A549 (cell line): ENCODE data around the gene SNAPC2.

Experiments
- HOXB5 ChIP-seq: fragments of 250-450 bp; sonication (Bioruptor Pico); IDR thresholded peaks from 2 replicates; pipeline ENCODE4 v1.5.0; 2020; ENCODE audit warnings: mild to moderate bottlenecking, moderate library complexity
- KDM1A ChIP-seq: fragments of 200-600 bp; sonication (generic); IDR thresholded peaks from 2 replicates; pipeline ENCODE4 v1.6.1; 2016; ENCODE audit warnings: low read depth, mild to moderate bottlenecking
- NFE2L2 ChIP-seq: fragments of 150-350 bp; conservative IDR thresholded peaks from 2 replicates; pipeline ENCODE4 v1.6.1; 2014; ENCODE audit warnings: low read length
- NR3C1 ChIP-seq: fragments of >200 bp; sonication (Bioruptor Twin); formaldehyde crosslinking; IDR thresholded peaks from 3 replicates; pipeline ENCODE4 v1.6.1; 2017
- PHF8 ChIP-seq: fragments of 200-600 bp; sonication (generic); IDR thresholded peaks from 2 replicates; pipeline ENCODE4 v1.6.1; 2016; ENCODE audit warnings: low read depth, mild to moderate bottlenecking, antibody characterized with exemption, moderate library complexity, borderline replicate concordance
- RFX5 ChIP-seq: fragments of 450-650 bp; IDR thresholded peaks from 2 replicates; pipeline ENCODE4 v1.7.1; 2014; ENCODE audit warnings: antibody characterized with exemption, mild to moderate bottlenecking, moderate library complexity
- TF ChIP-seq, protein P1 (sequence below): fragments of >200 bp; sonication (Bioruptor Twin); formaldehyde crosslinking; IDR thresholded peaks from 3 replicates; pipeline ENCODE4 v1.5.1; 2016
- TF ChIP-seq, protein P2 (sequence below): IDR thresholded peaks from 2 replicates; pipeline ENCODE4 v1.6.1; 2012
- TF ChIP-seq, protein P3 (sequence below): fragments of 200-600 bp; sonication (generic); IDR thresholded peaks from 2 replicates; pipeline ENCODE4 v1.6.1; 2016; ENCODE audit warnings: antibody characterized with exemption, mild to moderate bottlenecking, moderate library complexity
- TF ChIP-seq, protein P4 (sequence below): IDR thresholded peaks from 2 replicates; pipeline ENCODE4 v1.6.1; 2012

DNA sequence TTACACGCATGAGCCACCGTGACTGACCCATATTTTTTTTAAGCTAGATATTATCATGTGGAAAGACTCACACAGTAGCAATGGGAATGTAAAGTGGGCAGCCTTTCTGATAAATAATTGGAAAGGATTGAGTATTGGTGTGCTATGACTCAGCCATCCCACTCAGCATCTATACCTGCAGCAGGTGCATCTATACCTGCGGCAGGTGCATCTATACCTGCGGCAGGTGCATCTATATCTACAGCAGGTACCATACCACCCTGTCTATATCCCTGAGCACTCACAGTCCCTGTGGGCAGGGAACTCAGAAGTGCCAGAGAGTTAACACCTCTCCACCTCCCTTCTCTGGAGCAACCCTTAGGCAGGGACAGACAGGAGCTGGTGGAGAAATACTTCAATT, 37.0 kb upstream of the SNAPC2 start:
- TF ChIP-seq KDM1A (no peak), PHF8 (no peak), RFX5 (no peak), NR3C1 (no peak), NFE2L2 (no peak), HOXB5 (CRISPR knock-in tag) (no peak)
- TF ChIP-seq, protein P1, sequence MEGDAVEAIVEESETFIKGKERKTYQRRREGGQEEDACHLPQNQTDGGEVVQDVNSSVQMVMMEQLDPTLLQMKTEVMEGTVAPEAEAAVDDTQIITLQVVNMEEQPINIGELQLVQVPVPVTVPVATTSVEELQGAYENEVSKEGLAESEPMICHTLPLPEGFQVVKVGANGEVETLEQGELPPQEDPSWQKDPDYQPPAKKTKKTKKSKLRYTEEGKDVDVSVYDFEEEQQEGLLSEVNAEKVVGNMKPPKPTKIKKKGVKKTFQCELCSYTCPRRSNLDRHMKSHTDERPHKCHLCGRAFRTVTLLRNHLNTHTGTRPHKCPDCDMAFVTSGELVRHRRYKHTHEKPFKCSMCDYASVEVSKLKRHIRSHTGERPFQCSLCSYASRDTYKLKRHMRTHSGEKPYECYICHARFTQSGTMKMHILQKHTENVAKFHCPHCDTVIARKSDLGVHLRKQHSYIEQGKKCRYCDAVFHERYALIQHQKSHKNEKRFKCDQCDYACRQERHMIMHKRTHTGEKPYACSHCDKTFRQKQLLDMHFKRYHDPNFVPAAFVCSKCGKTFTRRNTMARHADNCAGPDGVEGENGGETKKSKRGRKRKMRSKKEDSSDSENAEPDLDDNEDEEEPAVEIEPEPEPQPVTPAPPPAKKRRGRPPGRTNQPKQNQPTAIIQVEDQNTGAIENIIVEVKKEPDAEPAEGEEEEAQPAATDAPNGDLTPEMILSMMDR = no peak
- TF ChIP-seq, protein P2, sequence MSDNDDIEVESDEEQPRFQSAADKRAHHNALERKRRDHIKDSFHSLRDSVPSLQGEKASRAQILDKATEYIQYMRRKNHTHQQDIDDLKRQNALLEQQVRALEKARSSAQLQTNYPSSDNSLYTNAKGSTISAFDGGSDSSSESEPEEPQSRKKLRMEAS = no peak
- TF ChIP-seq, protein P3, sequence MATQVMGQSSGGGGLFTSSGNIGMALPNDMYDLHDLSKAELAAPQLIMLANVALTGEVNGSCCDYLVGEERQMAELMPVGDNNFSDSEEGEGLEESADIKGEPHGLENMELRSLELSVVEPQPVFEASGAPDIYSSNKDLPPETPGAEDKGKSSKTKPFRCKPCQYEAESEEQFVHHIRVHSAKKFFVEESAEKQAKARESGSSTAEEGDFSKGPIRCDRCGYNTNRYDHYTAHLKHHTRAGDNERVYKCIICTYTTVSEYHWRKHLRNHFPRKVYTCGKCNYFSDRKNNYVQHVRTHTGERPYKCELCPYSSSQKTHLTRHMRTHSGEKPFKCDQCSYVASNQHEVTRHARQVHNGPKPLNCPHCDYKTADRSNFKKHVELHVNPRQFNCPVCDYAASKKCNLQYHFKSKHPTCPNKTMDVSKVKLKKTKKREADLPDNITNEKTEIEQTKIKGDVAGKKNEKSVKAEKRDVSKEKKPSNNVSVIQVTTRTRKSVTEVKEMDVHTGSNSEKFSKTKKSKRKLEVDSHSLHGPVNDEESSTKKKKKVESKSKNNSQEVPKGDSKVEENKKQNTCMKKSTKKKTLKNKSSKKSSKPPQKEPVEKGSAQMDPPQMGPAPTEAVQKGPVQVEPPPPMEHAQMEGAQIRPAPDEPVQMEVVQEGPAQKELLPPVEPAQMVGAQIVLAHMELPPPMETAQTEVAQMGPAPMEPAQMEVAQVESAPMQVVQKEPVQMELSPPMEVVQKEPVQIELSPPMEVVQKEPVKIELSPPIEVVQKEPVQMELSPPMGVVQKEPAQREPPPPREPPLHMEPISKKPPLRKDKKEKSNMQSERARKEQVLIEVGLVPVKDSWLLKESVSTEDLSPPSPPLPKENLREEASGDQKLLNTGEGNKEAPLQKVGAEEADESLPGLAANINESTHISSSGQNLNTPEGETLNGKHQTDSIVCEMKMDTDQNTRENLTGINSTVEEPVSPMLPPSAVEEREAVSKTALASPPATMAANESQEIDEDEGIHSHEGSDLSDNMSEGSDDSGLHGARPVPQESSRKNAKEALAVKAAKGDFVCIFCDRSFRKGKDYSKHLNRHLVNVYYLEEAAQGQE = no peak
- TF ChIP-seq, protein P4, sequence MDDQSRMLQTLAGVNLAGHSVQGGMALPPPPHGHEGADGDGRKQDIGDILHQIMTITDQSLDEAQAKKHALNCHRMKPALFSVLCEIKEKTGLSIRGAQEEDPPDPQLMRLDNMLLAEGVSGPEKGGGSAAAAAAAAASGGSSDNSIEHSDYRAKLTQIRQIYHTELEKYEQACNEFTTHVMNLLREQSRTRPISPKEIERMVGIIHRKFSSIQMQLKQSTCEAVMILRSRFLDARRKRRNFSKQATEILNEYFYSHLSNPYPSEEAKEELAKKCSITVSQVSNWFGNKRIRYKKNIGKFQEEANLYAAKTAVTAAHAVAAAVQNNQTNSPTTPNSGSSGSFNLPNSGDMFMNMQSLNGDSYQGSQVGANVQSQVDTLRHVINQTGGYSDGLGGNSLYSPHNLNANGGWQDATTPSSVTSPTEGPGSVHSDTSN = no peak
